Testis (tissue), 2 donors: ENCODE measurements around the gene ELMO1.

Source experiments
- CTCF ChIP-seq, 3 experiments: fragments of 450-650 bp in 2 of 3; fragments of 200-600 bp in 1 of 3; sonication (generic) in 1 of 3; IDR thresholded peaks; one replicate each; pipeline ENCODE4 v1.5.1; 2016 to 2019; ENCODE audit warnings: antibody characterized with exemption in 3 of 3, mild to moderate bottlenecking in 2 of 3, moderate library complexity in 1 of 3
- POLR2A ChIP-seq: fragments of 450-650 bp; IDR thresholded peaks from one replicate; pipeline ENCODE4 v1.6.1; 2017; ENCODE audit warnings: antibody characterized with exemption, mild to moderate bottlenecking, moderate library complexity

- TF ChIP-seq CTCF (IDR thresholded peaks at IDR 0.05), result no peak
- no peak for TF ChIP-seq POLR2A
Measured at GRCh38 chr7:36844374-36844773, 604.3 kb downstream of the ELMO1 start.
